Vagina (tissue), 2 donors: ENCODE measurements around the gene NR1H2.
"Not testable (repeated sequence)": the region's sequence is repeated elsewhere in the genome, so short reads cannot be mapped to it uniquely, and the experiment has no call there.

ENCODE experiments used
- CTCF ChIP-seq, 3 experiments: fragments of 450-650 bp in 2 of 3; fragments of 200-600 bp in 1 of 3; sonication (generic) in 1 of 3; IDR thresholded peaks; one replicate each; pipeline ENCODE4 v1.5.1; 2017 to 2019; ENCODE audit warnings: antibody characterized with exemption in 3 of 3, mild to moderate bottlenecking in 2 of 3, moderate library complexity in 2 of 3
- POLR2A ChIP-seq, 2 donors: fragments of 450-650 bp; IDR thresholded peaks; one replicate each; pipeline ENCODE4 v1.6.1; 2017; ENCODE audit warnings: antibody characterized with exemption in 2 of 2, mild to moderate bottlenecking in 2 of 2, moderate library complexity in 2 of 2
- POLR2AphosphoS5 ChIP-seq, 2 donors: sonication (generic); formaldehyde crosslinking; IDR thresholded peaks; one replicate each; pipeline ENCODE4 v1.9.0; 2017; ENCODE audit warnings: antibody characterized with exemption in 2 of 2, mild to moderate bottlenecking in 2 of 2, low read depth in 1 of 2; ENCODE audit not compliant: insufficient read depth in 1 of 2

- TF ChIP-seq POLR2A (IDR thresholded peaks at IDR 0.05); CTCF (IDR thresholded peaks at IDR 0.05); POLR2AphosphoS5 (IDR thresholded peaks at IDR 0.05; ENCODE audit: insufficient read depth in 1 of 2, low read depth in 1 of 2): not testable (repeated sequence)
These were observed 29.1 kb upstream of the NR1H2 start for GRCh38 chr19:50347089-50347581.
